Activated naive CD4-positive, alpha-beta T cell (primary cell): ENCODE measurements around the gene TTLL1.
A peak's percentile ranks its signal among the peaks of the same experiment; 100 is the strongest.
"Not testable (repeated sequence)": the region's sequence is repeated elsewhere in the genome, so short reads cannot be mapped to it uniquely, and the experiment has no call there.

Experiments used
- DNase-seq, 4 experiments: peaks; one replicate each; lab custom pipeline; 2025; lab: John Stamatoyannopoulos, UW

The TTLL1 gene

DNA sequence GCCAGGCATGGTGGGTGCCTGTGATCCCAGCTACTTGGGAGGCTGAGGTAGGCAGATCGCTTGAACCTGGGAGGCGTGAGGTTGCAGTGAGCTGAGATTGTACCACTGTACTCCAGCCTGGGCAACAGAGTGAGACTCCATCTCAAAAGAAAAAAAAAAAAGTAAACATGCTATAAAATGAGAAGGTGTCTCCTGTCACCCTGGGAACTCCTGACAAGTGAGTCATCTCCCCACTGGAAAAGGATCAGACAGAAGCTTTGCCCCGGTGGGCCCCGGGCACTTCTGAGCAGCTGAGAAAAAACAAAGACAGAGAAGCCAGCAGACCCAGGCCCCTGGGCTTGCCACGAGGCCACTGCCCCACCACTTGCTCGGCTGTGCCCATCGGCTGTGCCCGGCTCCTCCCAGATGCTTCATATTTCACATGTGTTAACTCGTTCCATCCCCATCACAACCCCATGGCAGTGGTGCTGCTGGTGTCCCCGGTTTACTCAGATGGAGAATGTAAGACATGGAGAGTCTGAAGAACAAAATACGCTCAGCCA lies 22.3 kb downstream of the TTLL1 start:
- no peak for DNase-seq

DNA sequence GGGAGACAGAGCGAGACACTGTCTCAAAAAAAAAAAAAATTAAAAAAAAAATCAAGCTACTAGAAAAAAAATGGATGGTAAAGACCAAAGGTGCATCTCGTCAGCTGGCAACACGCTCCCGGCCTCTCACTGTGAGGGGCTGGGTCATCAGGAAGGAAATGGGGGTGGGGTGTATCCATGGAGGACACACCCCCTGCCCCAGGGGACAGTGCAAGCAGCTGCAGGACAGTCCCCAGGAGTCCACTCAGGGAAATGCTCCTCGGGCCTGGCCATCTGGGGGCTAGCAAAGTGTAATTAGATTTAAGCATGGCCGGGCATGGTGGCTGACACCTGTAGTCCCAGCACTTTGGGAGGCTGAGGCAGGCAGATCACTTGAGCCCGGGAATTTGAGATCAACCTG lies 23.1 kb downstream of the TTLL1 start:
- no peak for DNase-seq

DNA sequence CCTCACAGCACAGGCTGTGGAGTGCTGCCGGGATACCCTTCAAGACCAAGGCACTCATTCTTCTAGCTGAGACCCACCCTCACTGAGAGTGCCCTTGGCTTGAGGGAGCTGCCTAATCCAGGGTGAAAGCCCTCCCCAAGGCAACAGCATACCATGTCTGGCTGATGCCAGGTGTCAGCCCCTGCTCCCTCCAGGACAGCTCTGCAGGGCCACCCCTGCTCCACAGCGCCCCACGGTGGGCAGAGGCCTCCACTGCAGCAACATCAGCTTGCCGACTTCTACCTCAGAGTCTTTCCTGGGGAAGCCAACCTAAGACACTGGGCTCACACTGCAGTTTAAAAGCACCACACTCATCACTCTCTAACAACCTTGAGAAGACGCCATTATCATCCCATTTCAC lies 29.0 kb downstream of the TTLL1 start:
- peak in 3 of 4 experiments; percentile 3 to 23 (median 8) for DNase-seq

DNA sequence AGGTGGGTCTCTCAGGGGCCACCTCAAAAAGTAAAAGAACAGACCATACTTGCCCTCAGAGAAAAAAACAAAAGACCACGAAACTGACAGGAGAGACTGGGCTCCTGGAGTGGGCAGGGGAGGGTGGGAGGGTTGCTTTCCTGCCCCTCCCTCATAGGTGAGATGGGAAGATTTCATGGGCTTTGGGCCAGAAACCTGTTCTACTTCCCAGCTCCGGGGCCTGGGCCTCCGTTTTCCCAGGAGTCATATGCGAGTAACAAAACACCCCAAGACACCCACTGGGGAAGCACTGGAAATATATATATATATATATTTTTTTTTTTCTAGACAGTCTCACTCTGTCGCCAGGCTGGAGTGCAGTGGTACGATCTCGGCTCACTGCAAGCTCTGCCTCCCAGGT lies 31.6 kb downstream of the TTLL1 start:
- no peak for DNase-seq

DNA sequence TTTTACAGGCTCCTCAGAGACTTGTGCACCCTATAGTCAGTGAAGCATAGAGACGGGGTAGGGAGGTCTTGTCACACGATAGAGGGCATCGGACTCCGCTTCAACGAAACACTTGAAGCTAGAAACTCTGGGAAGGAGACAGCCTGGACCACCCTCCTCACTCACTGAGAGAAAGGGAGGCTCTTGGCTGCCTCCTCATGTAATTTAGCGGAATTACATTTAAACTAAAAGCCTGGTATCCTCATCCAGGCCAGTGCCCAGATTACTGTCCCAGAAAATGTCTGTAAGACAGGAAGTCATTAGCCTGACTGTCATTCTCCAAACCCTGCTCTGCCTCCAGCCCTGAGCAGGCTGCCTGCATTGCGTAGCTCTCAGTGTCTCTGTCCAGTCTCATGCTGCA lies 36.0 kb downstream of the TTLL1 start:
- no peak for DNase-seq

DNA sequence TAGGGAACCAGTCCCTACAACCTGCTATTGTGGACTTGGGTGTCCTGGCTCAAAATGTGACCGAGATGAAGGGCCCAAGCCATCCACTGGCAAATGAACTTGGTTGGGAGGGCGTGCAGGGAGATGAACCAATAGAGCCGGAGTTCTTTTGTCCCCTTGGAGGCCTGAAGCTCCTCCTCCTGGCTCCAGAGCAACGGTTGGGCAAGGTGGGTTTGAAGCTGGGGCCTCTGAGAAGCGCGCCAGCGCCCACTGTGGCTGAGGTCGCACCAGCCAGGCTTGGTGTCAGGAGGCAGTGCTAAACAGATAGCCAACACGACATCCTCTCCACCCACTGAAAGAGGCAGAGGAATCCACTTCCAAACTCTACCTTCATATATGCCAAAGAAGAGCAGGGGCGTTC lies 38.2 kb downstream of the TTLL1 start:
- no peak for DNase-seq

DNA sequence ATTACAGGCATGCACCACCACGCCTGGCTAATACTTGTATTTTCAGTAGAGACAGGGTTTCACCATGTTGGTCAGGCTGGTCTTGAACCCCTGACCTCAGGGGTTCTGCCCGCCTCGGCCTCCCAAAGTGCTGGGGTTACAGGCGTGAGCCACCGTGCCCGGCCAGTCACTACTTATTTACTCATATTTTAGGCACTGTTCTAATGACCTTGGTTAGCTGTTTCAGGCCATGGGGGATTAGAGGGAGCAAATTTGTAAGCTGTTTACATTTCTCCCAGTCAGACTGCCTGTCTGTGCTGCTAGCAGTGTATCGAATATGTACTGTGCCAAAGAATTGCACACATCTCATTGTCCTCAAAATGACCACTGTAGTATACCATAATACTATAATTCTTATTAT lies 41.6 kb downstream of the TTLL1 start:
- DNase-seq, result no peak

DNA sequence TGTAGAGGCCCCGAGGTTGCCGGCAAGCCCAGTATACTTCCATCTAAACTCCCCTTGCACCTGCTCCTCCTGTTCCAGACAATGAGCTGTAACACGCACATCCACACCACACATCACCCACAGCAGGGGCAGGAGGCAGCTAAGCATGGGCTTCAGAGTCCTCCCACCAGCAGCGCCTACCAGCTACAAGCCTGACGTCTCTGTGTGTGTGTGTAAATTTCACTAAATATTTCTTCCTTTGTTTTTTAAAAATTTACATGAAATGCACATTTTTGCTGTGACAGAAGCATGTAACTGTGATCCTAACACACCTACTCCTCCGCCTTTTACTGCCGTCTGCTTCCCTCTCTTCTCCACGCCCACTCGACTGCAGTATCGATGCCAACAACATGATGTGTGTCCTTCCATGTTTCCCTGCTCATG lies 44.9 kb downstream of the TTLL1 start:
- DNase-seq, result no peak

DNA sequence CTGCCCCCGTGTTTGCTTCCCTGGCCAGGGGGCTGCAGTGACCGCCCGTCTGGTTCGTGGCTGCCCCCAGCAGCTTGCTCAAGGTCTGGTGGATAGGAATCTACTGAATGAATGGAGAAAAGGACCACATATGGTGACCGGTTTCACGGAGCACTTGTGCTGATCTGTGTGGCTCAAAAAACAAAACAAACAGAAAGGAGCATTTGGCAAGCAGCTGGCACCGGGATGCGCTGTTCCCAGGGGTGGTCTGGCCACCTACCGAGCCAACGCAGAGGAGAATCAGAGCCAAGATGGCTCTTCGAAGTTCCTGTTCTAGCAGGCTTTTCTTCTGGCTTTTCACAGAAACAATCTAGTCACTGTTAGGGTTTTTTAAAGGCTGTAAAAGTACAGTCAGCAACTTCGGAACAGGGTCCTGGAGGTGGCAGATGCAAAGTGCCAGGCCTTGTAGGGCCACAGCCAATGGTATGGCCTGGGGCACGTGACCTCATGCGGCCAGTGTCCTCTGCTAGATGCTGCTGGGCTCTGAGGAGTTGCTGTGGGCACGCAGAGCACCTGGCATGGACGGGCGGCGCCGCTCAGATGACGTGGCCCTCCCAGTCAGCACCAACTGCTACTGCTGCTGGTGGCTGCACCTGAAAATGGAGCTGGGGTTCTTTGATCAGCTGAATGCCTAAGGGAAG lies 47.0 kb downstream of the TTLL1 start:
- DNase-seq, result no peak

DNA sequence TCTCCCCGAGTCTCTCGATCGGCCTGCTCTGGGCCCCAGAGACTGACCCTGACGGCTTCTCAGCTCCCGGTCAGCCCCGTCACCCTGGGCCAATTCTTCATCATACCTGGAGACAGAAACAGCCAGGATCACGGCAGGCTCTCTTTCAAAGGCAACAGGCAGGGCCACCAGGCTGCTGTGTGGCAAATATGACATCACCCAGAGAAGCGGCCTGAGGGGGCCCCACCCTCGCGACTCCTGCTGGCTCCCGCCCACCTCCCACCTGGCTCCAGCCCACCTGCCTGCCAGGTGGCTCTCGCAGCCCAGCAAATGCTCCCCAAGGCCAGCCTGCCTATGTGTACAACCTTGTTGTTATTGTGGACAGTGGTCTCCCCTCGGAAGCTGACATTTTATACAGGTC lies 49.4 kb downstream of the TTLL1 start:
- no peak for DNase-seq

DNA sequence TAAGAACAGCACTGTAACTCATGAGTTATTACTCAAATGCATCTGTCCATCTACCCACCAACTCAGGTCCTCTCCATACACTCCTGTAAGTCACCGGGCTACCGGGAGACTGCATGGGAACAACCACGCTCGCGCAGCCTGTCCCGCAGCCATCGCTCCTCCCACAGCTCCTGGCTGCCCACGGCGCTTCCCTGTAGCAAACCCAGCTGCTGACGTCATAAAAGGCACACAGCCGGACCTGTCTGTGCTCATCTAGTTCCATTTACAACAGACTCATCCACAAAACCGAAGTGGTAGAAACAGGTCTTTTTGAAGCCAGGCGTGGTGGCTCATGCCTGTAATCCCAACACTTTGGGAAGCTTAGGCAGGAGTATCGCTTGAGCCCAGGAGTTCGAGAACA lies 50.9 kb downstream of the TTLL1 start:
- no peak for DNase-seq

DNA sequence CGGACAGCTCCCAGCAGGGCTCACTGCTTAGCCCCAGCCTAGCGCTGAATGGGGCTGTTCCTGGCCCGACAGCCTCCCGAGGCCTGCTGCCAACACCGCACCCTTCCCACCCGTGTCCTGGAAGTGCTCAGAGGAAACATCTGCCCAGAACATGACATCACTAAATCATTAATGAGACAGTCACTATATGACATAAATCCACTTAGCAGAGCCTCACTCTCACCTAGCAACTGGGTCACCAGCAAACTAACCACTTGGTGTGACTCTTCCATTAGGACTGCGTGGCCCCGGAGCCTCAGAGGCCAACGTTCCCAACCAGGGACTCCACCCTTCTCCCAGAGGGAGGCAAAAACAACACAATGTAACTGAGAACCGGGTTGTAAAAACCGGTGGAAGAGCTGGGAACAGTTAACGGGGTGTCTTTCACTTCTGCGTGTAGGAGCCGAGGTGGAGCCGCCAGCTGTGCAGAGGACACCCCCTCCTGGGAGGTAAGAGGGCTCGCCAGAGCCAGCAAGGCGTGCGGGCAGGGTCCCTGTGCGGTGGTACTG lies 52.8 kb downstream of the TTLL1 start:
- no peak for DNase-seq

DNA sequence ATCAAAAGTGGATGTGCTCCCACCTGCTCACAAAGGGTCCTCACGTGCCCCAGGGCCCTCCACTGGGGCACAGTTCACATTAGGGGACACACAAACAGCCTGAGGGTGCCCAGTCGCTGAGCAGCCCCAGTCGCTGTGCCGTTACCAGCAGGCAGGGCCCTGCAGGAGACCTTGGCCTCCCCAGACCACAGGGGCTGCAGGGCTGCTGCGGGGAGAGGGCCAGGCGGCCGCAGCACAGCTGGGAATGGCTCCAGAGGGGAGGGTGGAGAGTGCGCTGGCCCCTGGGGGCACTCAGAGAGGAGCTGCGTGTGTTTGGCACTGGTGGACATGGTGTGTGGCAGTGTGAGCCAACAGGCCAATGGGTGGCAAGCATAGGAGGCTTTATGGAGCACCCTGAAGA lies 53.9 kb downstream of the TTLL1 start:
- DNase-seq, result no peak

DNA sequence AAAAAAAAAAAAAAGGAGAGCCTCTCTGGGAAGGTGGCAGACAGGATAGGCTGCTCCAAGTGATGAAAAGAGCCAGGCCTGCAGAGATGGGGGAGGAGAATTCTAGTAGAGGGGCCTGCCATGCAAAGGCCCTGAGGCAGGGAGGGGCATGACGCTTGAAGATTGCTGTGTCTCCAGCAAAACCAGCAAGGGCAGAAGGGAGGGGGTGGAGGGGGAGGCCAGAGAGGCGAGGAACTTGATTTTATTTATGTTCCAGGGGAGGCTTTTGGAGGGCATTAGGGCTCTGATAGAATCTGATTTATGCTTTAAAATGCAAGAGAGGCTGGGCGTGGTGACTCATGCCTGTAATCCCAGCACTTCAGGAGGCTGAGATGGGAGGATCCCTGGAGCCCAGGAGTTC lies 57.6 kb downstream of the TTLL1 start:
- DNase-seq, result no peak

DNA sequence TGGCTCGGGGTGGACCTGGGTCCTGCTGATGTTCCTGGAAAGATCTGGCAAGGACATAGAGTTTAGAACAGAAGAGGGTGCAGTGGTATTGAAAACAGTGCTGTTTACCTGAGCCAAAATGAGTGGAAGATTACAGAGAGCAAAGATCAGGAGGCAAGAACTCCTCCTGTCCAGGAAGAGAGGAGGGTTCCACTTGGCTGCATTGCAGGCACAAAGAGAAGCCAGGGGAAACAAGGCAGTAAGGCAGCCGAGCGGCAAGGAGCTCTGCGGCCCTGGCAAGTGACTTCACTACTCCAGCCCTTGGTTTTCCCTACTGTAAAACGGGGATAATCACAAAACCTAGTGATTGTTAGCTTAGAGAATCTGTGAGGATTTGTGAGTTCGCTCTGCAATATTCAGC lies 70.6 kb downstream of the TTLL1 start:
- DNase-seq, result no peak

DNA sequence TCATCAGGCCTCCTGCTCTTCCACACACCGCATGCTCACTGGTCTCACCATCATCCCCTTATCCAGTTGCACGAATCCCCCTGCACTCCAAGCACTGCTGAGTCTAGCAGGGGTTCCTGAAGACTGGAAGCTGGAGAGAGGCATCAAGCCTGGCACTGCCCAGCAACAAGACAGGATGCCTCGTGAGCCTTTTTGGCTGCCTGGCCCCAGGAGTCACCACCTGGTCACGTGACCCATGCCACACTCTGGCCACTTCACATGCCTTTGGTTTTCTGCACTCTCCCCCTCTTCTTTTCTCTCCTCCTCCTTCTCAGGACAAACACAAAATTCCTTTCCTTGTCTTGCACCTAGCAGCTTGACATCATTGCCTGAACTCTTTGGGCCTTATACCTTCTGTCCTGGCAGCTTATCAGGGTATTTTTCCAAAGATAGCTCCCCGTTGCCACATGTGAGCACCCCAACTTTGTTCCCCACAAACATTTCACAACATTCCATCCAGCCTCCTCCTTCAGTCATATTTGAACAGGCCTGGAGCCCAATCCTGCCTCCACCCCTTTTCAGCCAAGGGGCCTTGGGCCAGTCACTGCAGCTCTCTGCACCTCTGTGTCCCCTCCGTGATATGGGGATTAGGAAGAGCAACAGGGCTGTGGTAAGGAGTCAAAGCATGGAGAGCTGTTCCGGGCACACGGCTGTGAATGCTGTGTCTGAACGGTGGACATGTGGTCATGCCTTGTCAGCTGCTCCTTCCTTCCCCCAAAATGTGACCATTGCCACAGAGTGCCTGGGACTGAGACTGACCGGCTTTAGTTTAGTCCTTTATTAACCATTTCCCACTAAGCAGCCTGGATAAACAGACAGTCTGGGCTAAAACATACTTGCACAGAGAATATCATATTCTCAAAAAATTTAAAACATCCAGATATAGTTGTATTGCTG lies 71.4 kb downstream of the TTLL1 start:
- DNase-seq, result no peak

DNA sequence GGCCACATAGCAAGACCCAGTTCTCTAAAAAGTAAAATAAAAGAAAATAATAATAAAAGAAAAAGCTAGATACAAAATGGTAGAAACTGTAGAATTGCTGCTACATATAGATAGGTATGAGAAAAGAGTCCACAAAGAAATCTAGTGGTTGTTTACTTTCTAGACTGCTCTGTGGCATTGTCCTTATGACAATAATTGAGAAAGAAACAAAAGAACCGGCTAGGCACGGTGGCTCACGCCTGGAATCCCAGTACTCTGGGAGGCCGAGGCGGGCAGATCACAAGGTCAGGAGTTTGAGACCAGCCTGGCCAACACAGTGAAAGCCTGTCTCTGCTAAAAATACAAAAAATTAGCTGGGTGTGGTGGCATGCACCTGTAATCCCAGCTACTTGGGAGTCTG lies 73.0 kb downstream of the TTLL1 start:
- DNase-seq, result not testable (repeated sequence)

DNA sequence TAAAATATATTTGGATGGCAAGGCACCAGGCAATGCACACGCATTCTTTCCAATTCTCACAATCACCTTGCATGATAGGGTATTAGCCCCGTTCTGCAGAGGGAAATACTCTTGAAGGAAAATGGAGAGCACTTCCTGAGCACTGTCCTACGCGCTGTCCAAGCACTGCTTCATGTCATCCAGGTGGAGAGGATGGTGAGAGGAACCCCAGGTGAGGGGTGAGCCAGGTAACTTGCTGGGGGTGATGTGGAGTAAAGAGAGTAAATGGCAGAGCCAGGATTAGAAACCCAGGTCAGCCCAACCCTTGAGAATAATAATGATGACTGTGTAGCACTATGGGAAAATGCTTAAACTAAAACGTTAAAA lies 73.5 kb downstream of the TTLL1 start:
- DNase-seq, result no peak

DNA sequence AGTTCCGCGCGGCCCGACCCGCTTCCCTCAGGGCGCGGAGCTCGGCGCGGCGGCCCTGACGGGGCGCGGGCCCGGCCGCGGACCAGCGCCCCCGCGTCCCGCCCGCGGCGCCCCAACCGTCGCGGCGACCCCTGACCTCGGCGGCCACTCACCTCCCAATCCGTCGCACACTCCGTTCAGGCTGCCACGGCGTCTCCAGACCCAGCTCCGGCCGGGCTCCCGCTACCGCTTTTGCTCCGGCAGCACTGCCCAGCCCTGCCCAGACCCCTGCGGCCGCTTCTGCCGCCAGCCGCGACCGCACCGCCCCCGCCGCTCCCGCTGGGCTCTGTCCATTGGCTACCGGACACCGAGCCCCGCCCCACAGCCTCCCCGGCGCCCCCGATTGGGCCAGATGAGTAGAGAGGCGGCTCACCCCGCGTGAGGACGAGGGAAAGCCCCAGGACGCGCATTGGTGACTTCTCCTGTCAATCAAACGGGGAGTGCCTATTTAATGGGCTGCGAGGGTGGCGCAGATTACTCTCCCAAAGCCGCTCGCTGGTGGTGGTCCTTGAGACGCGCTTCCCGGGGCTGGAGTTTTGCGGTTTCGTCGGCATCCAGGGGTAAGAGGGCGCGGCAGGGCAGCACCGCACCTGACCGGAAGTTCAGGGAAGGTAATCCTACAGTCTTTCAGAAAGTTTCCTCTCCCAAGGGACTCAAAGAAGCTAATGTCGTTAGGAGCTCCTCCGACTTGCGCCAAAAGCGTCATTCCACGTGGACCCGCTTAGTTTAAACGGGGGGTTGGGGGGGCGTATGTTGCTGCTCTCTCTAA lies 74.1 kb downstream of the TTLL1 start, which contains the start of gene PACSIN2:
Gene PACSIN2 (minus strand): TSS at position 281 of the 808 bp plus-strand sequence. CDS start 103,069 bp downstream, outside the sequence.
- peak; percentile 96 to 97 (median 96) for DNase-seq

DNA sequence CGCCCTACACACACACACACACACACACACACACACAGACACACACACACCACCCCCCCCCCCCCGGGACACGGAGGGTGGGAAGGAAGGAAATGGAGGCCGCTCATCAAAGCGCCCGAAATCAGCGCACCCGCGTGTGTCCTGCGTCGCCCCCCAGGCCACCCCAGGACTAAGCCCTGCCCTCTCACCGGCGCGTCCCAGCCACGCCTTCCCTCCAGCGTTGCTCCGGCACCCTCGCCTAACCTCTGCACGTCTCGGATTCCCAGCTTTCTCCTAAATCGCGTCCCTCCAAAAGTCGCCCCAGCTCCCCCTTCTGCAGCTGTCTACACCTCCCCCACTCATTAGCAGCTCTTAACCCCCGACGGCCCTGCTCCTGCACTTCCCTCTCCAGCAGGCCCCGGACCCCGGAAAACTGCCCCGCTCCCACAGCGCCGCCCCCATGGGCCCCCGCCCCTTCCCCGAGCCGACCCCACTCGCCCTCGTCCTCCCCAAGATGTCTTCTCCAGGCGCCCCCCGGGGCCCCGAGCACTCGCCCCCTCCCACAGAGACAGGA lies 74.8 kb downstream of the TTLL1 start:
- peak in 2 of 4 experiments; percentile 12 to 17 for DNase-seq
